ENCODE results near the gene RPL7A.

Gene RPL7A

DNA sequence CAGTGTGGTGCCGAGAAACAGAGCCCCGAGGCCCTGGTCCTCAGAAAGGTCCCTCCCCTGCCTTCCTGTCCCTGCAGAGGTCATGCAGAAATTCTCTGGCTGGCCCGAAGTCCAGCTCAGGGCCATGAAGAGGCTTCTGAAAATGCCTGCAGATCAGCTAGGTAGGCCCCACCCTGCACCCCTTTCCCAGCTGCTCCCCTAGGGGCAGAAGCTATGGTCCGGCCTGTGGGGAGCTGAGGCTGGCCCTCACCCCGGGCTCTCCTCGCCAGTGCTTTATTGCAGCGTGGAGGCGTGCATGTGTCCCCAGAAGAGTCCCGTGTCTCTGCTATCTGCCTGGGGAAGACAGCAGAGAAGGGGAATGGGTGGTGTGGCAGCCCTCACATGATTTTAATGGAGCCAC, 49.9 kb downstream of the RPL7A start:
- no peak for DNase-seq (ENCODE audit: low read depth)
- no peak overlapping the region for H3K4me3 ChIP-seq (replicated peaks; ENCODE audit: low read depth, low read length)
- TF ChIP-seq, protein P1, sequence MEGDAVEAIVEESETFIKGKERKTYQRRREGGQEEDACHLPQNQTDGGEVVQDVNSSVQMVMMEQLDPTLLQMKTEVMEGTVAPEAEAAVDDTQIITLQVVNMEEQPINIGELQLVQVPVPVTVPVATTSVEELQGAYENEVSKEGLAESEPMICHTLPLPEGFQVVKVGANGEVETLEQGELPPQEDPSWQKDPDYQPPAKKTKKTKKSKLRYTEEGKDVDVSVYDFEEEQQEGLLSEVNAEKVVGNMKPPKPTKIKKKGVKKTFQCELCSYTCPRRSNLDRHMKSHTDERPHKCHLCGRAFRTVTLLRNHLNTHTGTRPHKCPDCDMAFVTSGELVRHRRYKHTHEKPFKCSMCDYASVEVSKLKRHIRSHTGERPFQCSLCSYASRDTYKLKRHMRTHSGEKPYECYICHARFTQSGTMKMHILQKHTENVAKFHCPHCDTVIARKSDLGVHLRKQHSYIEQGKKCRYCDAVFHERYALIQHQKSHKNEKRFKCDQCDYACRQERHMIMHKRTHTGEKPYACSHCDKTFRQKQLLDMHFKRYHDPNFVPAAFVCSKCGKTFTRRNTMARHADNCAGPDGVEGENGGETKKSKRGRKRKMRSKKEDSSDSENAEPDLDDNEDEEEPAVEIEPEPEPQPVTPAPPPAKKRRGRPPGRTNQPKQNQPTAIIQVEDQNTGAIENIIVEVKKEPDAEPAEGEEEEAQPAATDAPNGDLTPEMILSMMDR (IDR thresholded peaks at IDR 0.05; ENCODE audit: low read length, missing control alignments): no peak

DNA sequence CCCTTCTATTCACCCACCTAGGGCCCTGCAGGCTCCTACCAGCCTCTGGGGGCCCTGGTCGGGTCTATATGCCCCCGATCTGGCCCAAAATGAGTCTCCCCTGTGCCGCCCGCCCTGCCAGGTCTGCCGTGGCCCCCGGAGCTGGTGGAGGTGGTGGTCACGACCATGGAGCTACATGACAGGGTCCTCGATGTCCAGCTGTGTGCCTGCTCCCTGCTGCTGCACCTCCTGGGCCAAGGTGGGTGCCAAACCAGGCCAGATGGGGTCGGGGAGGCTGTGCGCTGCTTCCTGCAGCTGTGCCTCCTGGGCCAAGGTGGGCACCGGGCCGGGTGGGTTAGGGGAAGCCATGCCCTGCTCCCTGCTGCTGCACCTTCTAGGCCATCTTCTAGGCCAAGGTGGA, 52.3 kb downstream of the RPL7A start:
- no peak overlapping the region for H3K4me3 ChIP-seq (replicated peaks; ENCODE audit: low read depth, low read length)
- DNase-seq (ENCODE audit: low read depth): no peak
- TF ChIP-seq, protein P1 (IDR thresholded peaks at IDR 0.05; ENCODE audit: low read length, missing control alignments): no peak
